Activated T-cell treated with anti-CD3 and anti-CD28 coated beads, Interleukin-2, amount 50 U/mL, for 1 hour (primary cell): ENCODE results near the gene CNTN1.

Experiments used
- DNase-seq: peaks from one replicate; pipeline ENCODE4 v3.0.0-alpha.2; 2020

The CNTN1 gene

GRCh38 chr12:40980427-40980961 is 288.3 kb downstream of the CNTN1 start:
- DNase-seq: no peak

GRCh38 chr12:40986001-40986400 is 293.8 kb downstream of the CNTN1 start:
- DNase-seq: no peak

GRCh38 chr12:40988355-40988754 is 296.1 kb downstream of the CNTN1 start:
- no peak for DNase-seq

- no peak for DNase-seq
Observed at GRCh38 chr12:40988824-40989223, 296.6 kb downstream of the CNTN1 start.

DNA sequence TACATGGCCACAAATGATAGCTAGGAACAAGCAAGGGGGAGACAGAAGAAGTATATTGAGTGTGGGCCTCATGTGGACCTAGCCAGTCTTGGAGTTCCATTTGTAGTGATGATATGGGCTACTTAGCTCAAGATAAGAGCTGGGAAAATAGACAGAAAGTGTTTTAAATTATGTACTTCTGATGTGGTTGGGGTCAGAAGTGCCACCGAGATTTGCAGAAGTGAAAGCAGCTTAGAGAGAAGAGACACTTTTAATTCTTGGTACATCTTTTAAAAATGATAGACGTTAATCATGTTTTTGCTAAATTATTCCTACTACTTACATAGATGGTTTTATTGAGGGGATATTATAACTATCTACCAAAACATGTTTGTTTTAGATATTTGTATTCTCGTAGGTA is 297.5 kb downstream of the CNTN1 start:
- no peak for DNase-seq

- no peak for DNase-seq
Observed at GRCh38 chr12:40992158-40992557, 299.9 kb downstream of the CNTN1 start.

DNA sequence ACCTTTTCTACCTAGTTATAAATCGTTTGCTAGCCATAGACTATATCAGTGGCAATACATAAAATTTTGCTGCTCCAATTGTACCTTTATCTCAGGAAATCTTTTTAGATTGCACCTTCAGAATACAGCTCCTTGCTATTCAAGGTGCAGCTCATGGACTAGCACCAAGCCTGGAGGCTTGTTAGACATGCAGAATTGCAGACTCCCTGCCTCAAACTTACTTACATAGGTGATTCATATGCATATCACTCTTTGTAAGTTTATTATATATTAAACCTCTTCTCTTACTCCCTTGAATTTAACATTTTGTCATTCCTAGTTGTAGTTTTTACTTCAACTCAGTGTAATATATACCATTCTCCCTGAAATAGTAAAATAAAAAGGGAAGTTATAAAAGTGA is 300.4 kb downstream of the CNTN1 start:
- DNase-seq: no peak

DNA sequence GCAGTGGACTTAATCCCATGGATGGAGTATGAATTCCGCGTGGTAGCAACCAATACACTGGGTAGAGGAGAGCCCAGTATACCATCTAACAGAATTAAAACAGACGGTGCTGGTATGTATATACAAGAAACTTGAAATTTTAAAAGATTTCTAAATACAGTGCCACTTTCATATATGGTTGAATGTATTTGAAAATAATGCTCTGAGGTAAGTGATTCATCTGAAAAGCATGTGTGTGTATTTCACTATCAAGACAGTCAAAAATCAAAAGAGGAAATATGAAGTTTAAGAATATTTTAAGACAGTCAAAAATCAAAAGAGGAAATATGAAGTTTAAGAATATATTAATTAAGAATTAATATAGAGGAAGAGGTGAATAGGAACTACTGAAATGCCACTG is 300.9 kb downstream of the CNTN1 start:
- DNase-seq: no peak

DNA sequence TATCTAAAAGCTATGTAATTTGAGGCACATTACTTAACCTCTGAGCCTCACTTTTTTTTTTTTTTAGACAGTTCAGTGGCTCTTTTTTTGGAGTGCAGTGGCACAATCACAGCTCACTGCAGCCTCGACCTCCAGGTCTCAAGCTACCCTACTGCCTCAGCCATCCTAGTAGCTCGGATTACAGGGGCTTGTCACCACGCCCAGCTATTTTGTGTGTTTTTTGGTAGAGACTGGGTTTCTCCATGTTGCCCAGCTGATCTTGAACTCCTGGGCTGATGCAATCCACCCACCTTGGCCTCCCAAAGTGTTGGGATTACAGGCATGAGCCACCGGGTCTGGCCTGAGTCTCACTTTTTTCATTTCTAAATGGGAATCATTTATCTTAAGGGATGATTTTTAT is 303.9 kb downstream of the CNTN1 start:
- DNase-seq: no peak

DNA sequence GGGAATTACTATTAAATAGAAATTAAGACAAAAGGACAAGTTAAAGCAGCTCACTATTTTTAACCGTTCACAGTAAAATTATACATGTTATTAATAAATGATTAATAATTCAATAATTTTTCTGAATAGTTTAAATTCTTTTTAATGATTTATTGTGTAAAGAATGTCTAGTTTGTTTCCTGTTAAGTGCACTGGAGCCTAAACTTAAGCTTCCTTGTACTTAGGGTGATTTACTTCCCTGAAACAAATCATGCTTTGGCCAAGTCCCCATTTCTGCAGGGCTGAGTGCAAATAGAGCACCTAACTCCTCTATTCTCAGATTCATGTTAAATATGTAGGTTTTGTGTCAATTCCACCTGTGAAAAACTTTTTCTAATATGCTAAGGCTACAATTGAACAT is 307.0 kb downstream of the CNTN1 start:
- no peak for DNase-seq

- DNase-seq: no peak
Observed at GRCh38 chr12:41008472-41008871, 316.2 kb downstream of the CNTN1 start.

GRCh38 chr12:41011939-41012338 is 319.7 kb downstream of the CNTN1 start:
- no peak for DNase-seq

DNA sequence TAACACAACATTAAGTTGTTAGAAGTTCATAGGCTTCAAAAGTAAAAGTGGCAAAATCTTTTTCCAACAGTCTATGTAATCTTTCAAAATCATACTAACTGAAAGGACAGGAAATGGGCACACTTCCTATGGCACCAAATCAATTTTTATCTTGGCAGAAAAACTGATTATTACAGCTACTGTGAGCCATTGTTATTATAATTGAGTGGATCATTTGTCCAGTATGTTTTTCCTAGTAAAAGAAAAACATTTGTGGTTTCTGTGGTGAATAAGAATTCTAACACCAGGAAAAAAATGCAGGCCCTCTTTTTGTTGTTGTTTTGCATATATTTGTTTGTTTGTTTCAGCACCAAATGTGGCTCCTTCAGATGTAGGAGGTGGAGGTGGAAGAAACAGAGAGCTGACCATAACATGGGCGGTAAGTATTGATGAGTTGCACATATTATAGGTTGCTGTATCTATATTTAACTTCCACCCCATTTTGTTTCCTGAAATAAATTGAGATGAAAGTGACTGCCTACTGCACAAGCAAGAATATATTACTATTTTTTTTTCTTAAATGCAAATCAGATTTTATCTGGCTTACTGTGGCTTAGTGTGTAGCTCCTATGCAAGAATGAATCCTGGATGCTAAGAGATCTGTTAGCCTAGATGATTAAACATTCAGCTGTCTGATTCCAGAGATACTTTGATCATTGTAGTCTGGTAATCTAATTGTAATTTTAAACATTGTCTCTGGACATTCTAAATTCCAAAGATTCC is 321.8 kb downstream of the CNTN1 start:
- no peak for DNase-seq

DNA sequence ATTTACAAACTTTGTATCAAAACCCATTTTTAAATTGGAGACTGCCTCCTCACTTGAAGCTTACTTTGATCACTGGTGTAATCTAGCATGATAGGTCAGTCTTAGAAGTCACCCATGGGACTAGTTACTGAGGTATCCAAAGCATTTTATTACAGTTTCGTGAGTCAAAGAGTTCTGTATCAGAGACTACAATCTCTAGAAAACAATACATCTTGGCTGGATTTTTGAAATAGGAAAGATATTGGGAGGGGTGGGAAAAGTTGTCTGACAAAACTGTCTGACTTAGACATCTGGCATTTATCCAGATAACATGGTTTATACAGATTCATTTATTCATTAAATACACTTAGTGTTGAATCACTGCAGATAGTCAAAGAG is 322.4 kb downstream of the CNTN1 start:
- DNase-seq: no peak

GRCh38 chr12:41018010-41018409 is 325.8 kb downstream of the CNTN1 start:
- no peak for DNase-seq

GRCh38 chr12:41019461-41019860 is 327.2 kb downstream of the CNTN1 start:
- no peak for DNase-seq

DNA sequence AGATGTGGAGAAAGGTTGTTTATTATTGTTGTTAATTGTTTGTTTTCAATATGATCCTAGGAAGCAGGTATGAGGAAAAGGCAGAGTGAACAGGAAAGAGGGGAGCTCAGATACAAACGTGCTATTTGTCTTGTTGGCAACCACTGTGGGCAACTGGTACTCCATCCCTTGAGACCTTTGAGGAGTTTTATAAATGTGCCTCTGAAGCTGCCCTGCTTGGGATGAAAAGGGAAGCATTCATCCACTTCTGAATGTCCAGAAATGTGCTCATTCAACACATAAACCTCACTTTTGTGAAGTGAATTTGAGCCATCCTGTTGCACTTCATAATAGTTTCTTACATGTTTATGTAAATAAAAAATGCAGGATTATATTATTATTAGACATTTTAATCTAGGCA is 331.6 kb downstream of the CNTN1 start:
- no peak for DNase-seq

- DNase-seq: no peak
Observed at GRCh38 chr12:41026151-41026550, 333.9 kb downstream of the CNTN1 start.

- no peak for DNase-seq
Observed at GRCh38 chr12:41032386-41032785, 340.1 kb downstream of the CNTN1 start.

- DNase-seq: no peak
Observed at GRCh38 chr12:41034686-41035085, 342.4 kb downstream of the CNTN1 start.

DNA sequence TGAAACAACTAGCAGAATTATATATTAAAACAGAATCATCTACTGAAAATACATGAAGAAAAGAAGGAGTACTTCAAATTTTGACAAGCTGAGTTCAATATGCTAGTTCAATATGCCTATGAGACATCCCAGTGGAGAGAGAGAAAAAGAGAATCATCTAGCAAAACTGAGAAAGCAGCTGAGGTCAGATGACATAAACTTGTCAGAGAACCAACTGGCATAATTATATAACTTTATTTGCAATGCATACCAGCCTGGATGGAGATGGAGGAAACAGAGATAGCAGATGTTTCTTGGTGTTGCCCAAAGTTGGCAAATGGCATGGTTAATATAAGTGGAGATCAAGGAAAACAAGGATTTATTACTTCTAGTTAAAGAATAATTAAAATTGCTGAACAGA is 347.2 kb downstream of the CNTN1 start:
- DNase-seq: no peak

GRCh38 chr12:41045509-41045908 is 353.3 kb downstream of the CNTN1 start:
- no peak for DNase-seq

GRCh38 chr12:41049033-41049432 is 356.8 kb downstream of the CNTN1 start:
- no peak for DNase-seq

- DNase-seq: no peak
Observed at GRCh38 chr12:41051954-41052353, 359.7 kb downstream of the CNTN1 start.

- DNase-seq: no peak
Observed at GRCh38 chr12:41052441-41052840, 360.2 kb downstream of the CNTN1 start.
